ENCODE measurements around the gene CLEC4A.
"Not testable (repeated sequence)": the region's sequence is repeated elsewhere in the genome, so short reads cannot be mapped to it uniquely, and the experiment has no call there.

The CLEC4A gene
- 0 to 0.09 (median 0) reads per million in 4 experiments for total RNA-seq

- no peak for DNase-seq
Observed at GRCh38 chr12:8123124-8123912, at the start of gene CLEC4A. Gene CLEC4A, plus strand, starts transcription at chr12:8123617. Its CDS starts 262 bp downstream, at chr12:8123879.

- no peak for DNase-seq
Observed at GRCh38 chr12:8075935-8076334, 47.5 kb upstream of the CLEC4A start.

- DNase-seq, result no peak
Observed at GRCh38 chr12:8076366-8076765, 47.1 kb upstream of the CLEC4A start.

GRCh38 chr12:8077207-8077606 is 46.2 kb upstream of the CLEC4A start:
- no peak for DNase-seq

- peak; percentile 33 for DNase-seq
Observed at GRCh38 chr12:8078398-8078797, 45.0 kb upstream of the CLEC4A start.

GRCh38 chr12:8078916-8079315 is 44.5 kb upstream of the CLEC4A start:
- no peak for DNase-seq

GRCh38 chr12:8080120-8080519 is 43.3 kb upstream of the CLEC4A start:
- DNase-seq, result no peak

- DNase-seq, result no peak
Observed at GRCh38 chr12:8081251-8081920, 42.0 kb upstream of the CLEC4A start.

GRCh38 chr12:8082808-8083100 is 40.7 kb upstream of the CLEC4A start:
- no peak for DNase-seq

GRCh38 chr12:8084351-8084750 is 39.1 kb upstream of the CLEC4A start:
- not testable (repeated sequence) for DNase-seq

- DNase-seq, result no peak
Observed at GRCh38 chr12:8087666-8088065, 35.8 kb upstream of the CLEC4A start.

GRCh38 chr12:8088574-8088973 is 34.8 kb upstream of the CLEC4A start:
- DNase-seq, result peak; percentile 5

- not testable (repeated sequence) for DNase-seq
Observed at GRCh38 chr12:8089277-8089676, 34.1 kb upstream of the CLEC4A start.

- DNase-seq, result no peak
Observed at GRCh38 chr12:8089716-8090115, 33.7 kb upstream of the CLEC4A start.

- no peak for DNase-seq
Observed at GRCh38 chr12:8093291-8093690, 30.1 kb upstream of the CLEC4A start.

- DNase-seq, result no peak
Observed at GRCh38 chr12:8096281-8096915, 27.0 kb upstream of the CLEC4A start.

- DNase-seq, result no peak
Observed at GRCh38 chr12:8099235-8099634, 24.2 kb upstream of the CLEC4A start.

GRCh38 chr12:8108808-8109398 is 14.5 kb upstream of the CLEC4A start:
- peak; percentile 65 for DNase-seq

- not testable (repeated sequence) for DNase-seq
Observed at GRCh38 chr12:8113117-8113516, 10.3 kb upstream of the CLEC4A start.

GRCh38 chr12:8120072-8120713 is 3.2 kb upstream of the CLEC4A start:
- DNase-seq, result no peak

- no peak for DNase-seq
Observed at GRCh38 chr12:8127138-8127537, 3.7 kb downstream of the CLEC4A start.

GRCh38 chr12:8133636-8134397 is 10.4 kb downstream of the CLEC4A start:
- DNase-seq, result not testable (repeated sequence)

Measured in effector CD8-positive, alpha-beta T cell (primary cell).